GM21528 (cell line): ENCODE measurements around the gene NUP62.
A peak's percentile ranks its signal among the peaks of the same experiment; 100 is the strongest.
"Not testable (repeated sequence)": the region's sequence is repeated elsewhere in the genome, so short reads cannot be mapped to it uniquely, and the experiment has no call there.

Source experiments
- ATAC-seq: cut with Tn5 transposase; IDR thresholded peaks from one replicate; pipeline ENCODE4 v1.9.1; 2021; ENCODE audit warnings: mild to moderate bottlenecking, moderate library complexity; ENCODE audit not compliant: unreplicated experiment, low FRiP score

Gene NUP62

GRCh38 chr19:49952906-49953305 lies 23.6 kb upstream of the NUP62 start:
- no peak for ATAC-seq

DNA sequence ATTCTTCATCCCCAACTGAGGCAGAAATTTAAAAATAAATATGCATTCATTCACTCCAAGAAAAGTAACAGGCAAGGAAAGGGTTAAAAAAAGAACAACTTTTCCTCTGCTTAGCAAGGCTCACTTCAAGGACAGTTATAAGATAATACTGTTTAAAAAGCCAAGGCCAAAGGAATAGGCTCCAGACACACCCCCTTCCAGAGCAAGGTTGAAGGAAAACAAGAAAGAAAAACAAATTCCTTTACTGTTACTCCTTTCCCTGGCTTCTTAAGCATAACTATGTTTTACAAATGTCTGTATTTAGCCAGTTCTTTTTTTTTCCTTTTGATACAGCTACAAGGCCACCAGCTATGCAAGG lies 23.2 kb upstream of the NUP62 start:
- ATAC-seq = no peak

DNA sequence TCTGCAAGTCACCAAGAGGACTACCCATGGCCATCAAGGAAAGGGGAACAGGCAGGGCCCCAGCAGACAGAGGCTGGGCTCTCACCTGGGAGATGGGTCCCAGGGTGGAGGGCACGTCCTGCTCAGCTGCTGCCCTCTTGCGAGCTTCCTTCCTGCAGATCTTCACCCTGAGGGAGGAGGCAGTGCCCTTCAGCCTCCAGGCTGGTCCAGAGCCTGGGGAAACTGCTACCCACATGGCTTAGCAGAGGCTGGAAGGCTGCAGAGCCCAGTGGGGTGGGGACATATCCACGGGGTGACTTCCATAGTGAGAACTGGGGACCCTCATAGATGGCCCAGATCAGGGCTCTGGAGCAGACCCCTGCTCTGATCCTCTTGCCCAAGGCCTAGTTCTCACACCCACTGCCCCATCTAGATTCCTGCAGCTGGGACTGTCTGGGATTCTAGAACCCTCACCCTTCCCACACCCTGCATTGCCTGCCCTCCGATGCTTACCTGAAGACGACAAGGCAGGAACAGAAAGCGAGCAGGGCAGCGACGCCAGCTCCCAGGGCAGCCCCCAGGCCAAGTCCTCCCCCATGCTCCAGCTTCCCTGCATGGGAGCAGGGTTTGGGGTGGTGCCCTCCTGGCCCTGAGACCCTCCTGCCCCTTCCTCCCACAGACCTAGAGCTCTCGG lies 22.6 kb upstream of the NUP62 start:
- no peak for ATAC-seq

DNA sequence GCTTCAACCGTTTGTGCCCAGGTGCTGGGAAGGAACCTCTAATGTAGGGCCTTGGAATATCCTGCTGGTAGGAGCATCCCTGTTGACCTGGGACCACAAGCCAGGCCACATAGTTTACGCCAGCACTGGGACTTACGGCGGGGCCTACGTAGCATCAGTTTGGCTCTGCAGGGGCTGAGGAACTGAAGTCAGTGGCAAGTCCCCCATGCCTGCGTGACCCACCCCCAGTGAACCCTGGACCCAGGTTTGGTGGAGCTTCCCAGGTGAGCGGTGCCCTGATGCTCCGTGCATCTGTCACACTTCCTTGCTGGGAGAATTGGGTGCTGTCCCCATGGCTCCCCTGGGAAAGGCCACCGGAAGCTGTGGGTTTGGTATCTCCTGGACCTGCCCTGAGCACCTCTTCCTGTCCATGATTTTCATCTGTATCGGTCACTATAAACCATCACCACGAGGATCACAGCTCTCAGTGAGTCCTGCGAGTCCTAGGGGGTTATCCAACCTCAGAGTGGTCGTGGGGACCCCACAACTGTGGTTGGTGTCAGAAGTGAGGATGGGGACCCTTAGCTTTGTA lies 21.7 kb upstream of the NUP62 start:
- no peak for ATAC-seq

GRCh38 chr19:49950590-49950948 lies 21.3 kb upstream of the NUP62 start:
- ATAC-seq = no peak

GRCh38 chr19:49949742-49950589 lies 20.7 kb upstream of the NUP62 start:
- ATAC-seq = no peak

GRCh38 chr19:49946415-49946814 lies 17.1 kb upstream of the NUP62 start:
- no peak for ATAC-seq

- not testable (repeated sequence) for ATAC-seq
Observed at GRCh38 chr19:49944567-49944966, 15.3 kb upstream of the NUP62 start.

- ATAC-seq = no peak
Observed at GRCh38 chr19:49940482-49940791, 11.1 kb upstream of the NUP62 start.

DNA sequence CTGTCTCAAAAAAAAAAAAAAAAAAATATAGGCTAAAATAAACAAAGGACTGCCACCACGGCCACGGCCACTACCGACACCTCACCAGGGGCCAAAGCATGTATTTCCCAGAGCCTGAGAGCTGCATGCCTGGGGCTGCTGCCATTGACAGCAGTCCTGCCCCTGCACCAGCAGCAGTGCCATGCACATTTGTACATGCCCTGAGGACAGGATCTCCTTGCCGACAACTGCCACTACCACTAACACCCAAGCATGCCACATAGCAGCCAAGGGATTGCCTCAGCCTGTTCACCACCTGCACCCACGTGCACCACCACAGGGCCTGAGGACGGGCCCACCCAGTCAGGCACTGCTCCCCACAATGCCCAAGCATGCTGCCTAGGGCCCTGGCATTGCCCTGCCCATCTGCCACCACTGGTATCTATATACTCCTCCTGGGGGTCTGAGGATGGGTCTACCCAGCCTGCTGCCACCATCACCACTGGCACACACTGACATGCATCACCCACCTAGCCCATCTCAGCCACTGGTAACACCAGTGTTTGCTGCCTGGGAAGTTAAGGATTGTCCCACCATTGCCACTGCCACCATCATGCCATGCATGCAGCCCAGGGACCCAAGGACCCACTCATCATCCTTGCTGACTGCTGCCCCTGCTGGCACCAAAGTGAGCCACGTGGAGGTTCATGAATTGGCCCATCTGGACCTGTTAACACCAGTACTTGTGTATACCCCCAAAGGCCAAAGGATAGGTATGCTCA lies 10.6 kb upstream of the NUP62 start:
- ATAC-seq = no peak

- no peak for ATAC-seq
Observed at GRCh38 chr19:49938662-49939061, 9.4 kb upstream of the NUP62 start.

- ATAC-seq = no peak
Observed at GRCh38 chr19:49937750-49938381, 8.6 kb upstream of the NUP62 start.

GRCh38 chr19:49936549-49936948 lies 7.2 kb upstream of the NUP62 start:
- ATAC-seq = no peak

DNA sequence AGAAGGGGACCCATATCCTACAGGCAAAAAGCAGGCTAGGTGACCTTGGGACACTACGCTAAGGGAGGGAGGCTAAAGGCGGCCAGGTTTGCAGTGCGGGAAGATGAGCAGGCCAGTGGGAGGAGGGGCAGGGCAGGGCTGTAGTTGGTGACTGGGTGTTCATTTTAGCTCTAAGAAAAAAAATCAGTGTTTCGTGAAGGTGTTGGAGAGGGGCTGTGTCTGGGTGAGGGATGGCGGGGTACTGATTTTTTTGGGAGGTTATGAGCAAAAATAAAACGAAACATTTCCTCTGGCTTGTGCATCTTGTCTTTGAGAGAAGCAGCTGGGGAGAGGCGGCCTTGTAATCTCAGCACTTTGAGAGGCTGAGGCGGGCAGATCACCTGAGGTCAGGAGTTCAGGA lies 4.3 kb upstream of the NUP62 start:
- ATAC-seq = no peak

GRCh38 chr19:49932731-49933131 lies 3.4 kb upstream of the NUP62 start:
- ATAC-seq = no peak

- no peak for ATAC-seq
Observed at GRCh38 chr19:49932041-49932451, 2.7 kb upstream of the NUP62 start.

DNA sequence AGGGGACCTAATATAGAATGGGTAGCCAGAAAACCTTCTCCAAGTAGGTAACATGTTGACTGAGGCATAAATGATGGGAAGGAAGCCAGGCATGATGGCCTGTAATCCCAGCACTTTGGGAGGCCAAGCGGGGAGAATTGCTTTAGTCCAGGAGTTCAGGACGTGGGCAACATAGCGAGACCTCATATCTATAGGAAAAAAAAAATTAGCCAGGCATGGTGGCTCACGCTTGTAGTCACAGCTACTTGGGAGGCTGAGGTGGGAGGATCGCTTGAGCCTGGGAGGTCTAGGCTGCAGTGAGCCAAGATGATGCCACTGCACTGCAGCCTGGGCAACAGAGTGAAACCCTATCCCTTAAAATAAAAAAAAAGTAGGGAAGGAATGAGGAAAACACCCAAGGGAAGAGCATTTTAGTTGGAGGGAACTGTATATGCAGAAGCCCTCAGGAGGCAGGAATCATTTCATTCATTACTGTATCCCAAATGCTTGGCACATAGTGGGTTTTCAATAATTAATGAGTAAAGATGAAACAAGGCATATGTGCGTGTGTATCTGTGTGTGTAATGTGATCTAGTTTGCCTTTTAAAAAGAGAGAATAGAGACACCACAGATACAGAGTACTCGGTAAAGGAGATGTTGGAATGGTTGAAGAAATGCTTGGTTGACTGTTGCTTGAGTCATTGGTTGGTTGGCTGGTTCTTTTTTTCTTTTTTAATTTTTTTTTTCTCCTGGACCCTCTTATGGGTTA lies 2.2 kb upstream of the NUP62 start:
- ATAC-seq = no peak

DNA sequence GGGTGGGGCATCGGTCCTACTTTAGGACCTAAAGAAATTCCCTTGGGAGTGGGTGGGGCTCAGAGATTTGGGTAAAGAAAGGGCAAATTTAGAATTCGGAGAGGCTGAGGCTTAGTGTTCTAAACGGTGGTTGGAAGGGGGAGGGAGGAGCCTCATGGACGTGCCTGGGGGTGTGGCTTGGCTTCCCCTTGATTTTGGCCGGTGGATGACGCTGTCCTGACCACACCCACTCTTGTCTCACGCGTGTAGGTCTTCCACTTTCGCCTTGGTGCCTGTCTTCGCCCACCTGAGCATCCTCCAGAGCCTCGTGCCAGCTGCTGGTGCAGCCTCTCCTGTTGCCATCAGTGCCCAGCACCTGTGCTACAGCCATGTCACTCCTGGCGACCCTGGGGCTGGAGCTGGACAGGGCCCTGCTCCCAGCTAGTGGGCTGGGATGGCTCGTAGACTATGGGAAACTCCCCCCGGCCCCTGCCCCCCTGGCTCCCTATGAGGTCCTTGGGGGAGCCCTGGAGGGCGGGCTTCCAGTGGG lies 1.2 kb upstream of the NUP62 start:
- ATAC-seq = no peak

GRCh38 chr19:49929611-49930482 lies 543 bp upstream of the NUP62 start:
- ATAC-seq = peak; percentile 57
